Mesodermal cell (in vitro differentiated cells): ENCODE data around the gene HECW1.
"Not testable (repeated sequence)": the region's sequence is repeated elsewhere in the genome, so short reads cannot be mapped to it uniquely, and the experiment has no call there.

Experiments
- H3K27ac ChIP-seq: 2 replicates; pipeline ENCODE4 v1.7.0; 2013; ENCODE audit warnings: mild to moderate bottlenecking, low read depth, low read length, moderate library complexity; ENCODE audit not compliant: severe bottlenecking
- H3K36me3 ChIP-seq: 2 replicates; pipeline ENCODE4 v1.7.1; 2013; ENCODE audit warnings: mild to moderate bottlenecking, low read length, moderate library complexity; ENCODE audit not compliant: control insufficient read depth, insufficient read depth
- H3K4me1 ChIP-seq: one replicate; pipeline ENCODE4 v1.7.1; 2013; ENCODE audit warnings: mild to moderate bottlenecking, low read length; ENCODE audit not compliant: insufficient read depth, control insufficient read depth, poor library complexity, severe bottlenecking
- H3K4me3 ChIP-seq: 2 replicates; pipeline ENCODE4 v1.7.0; 2013; ENCODE audit warnings: low read length, control low read depth, mild to moderate bottlenecking; ENCODE audit not compliant: insufficient read depth, poor library complexity, severe bottlenecking; ENCODE audit errors: extremely low read depth
- H3K9me3 ChIP-seq: 2 replicates; pipeline ENCODE4 v1.7.1; 2013; ENCODE audit warnings: mild to moderate bottlenecking, low read length, moderate library complexity; ENCODE audit not compliant: control insufficient read depth
- WGBS, 2 experiments: methylation state at CpG; one replicate each; pipeline ENCODE4 v1.1.5; 2013; ENCODE audit warnings: missing lambda C conversion rate in 2 of 2; ENCODE audit not compliant: insufficient coverage in 2 of 2; 5-methylcytosine and 5-hydroxymethylcytosine counted together

HECW1 gene

DNA sequence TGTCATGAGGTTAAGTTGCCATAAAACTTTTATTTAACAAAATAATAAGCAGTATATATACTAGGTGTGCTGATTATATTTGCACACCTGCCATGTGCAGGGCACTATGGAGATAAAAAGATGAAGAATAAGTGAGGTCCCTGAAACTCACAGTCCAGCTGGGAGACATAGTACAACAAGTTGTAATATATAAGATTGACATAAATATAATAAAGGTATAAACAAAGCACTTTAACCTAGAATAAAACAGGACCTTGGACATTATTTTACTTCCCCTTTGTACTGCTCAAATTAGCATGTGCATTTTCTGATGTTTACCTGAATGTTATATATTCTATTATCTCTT is 476.7 kb downstream of the HECW1 start:
- no peaks in the 10 kb centered on the region for H3K9me3 ChIP-seq
- no peak overlapping the region for H3K27ac ChIP-seq
- H3K4me3 ChIP-seq = no peak overlapping the region
- peaks cover 2% of the 10 kb centered on the region for H3K4me1 ChIP-seq
- no peaks in the 10 kb centered on the region for H3K36me3 ChIP-seq

DNA sequence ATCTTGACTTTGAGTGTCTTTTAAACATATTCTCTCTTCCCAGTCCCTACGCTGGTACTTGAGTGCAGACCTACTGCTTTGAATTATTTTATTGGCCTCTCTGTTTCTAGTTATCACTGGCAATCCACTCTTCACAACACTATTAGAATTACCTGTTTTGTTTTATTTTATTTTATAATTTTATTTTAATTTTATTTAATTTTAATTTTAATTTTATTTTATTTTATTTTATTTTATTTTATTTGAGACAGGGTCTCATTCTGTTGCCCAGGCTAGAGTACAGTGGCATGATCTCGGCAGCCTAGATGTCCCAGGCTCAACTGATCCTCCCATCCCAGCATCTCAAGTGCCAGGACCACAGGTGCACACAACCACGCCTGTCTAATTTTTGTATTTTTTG is 477.3 kb downstream of the HECW1 start:
- no peak overlapping the region for H3K27ac ChIP-seq
- H3K4me1 ChIP-seq = peaks cover 2% of the 10 kb centered on the region
- 100% methylated on average over 3 of the region's 3 CpGs; no CpG with 5 or more reads in 1 of the 2 experiments for WGBS, 2 experiments
- no peaks in the 10 kb centered on the region for H3K9me3 ChIP-seq
- H3K36me3 ChIP-seq = no peaks in the 10 kb centered on the region
- H3K4me3 ChIP-seq = no peak overlapping the region

DNA sequence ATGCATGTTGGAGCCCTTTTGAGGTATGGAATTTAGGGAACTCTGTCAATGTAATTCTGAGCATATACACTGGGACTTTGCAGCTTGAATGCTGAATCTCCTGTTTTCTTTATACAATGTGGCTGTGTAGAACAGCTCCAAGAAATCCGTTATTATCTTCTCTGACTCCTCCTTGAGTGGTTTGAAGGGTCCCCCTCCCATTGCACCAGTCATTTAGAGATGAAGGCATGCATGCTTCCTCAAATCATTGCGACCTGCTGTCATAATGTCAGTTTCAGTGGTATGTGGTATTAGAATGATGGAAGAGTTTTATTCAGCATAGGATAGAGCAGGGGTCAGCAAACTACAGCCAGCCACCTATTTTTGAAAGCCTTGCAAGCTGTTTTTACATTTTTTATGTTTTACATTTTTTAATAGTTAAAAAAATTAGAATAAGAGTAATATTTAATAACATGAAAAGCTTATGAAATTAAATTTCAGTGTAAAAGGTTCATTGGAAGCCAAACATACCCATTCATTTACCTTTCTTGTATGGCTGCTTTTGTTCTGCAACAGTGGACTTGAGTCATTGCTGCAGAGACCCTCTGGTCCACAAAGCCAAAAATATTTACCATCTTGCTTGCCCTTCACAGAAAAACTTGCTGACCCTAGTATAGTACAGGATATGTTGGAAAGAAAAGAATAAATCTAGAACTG is 478.6 kb downstream of the HECW1 start:
- no peaks in the 10 kb centered on the region for H3K36me3 ChIP-seq
- no peak overlapping the region for H3K27ac ChIP-seq
- 86 to 92% methylated on average over 1 to 2 of the region's 2 CpGs for WGBS, 2 experiments
- H3K4me3 ChIP-seq = no peak overlapping the region
- H3K9me3 ChIP-seq = no peaks in the 10 kb centered on the region
- peaks cover 2% of the 10 kb centered on the region for H3K4me1 ChIP-seq

DNA sequence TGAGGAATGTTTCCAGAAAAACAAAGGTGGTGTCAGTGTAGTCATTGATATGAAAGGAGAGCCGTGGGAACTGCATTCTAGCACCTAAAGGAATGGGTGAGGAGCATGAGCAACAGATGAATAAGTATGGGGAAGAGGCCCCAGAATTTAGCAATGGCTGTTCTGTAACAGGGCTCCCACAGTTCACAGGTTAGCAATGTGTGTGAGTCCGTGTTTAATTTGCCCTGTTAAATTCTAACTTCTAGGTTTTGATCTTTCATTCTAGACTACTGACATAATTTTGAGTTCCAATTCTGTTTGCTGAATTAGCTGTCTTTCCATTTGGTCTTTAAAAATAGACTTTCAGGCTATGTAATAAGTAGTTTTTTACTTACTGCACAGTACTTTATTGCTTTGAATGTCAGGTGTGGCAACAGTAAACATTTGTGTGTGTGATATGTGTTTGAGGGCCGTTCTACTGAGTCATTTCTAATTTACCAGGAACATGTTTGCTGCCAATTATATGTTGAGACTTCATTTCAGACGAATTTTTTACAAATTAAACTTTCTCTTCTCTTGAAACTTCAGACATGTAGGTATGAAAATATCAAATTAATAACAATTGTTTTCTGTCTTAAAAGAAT is 479.2 kb downstream of the HECW1 start:
- Histone ChIP-seq H3K36me3 (peaks cover 4% of the 10 kb centered on the region), H3K9me3 (no peaks in the 10 kb centered on the region), H3K27ac (no peak overlapping the region), H3K4me3 (no peak overlapping the region), H3K4me1 (no peaks in the 10 kb centered on the region)
- WGBS, 2 experiments = 83 to 88% methylated on average over 1 to 2 of the region's 4 CpGs

DNA sequence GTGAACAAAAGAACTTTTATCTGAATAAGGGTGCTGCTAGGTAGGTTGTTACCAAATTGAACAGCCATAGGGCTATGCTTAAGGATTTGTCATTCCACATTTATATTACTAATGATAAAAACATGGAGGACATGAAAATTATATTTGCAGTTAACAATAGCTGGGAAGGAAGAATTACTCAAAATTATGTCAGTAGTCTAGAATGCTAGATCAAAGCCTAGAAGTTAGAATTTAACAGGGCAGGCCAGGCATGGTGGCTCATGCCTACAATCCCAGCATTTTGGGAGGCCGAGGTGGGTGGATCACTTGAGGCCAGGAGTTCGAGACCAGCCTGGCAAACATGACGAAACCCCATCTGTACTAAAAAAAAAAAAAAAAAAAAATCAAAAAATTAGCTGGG is 479.9 kb downstream of the HECW1 start:
- no peak overlapping the region for H3K27ac ChIP-seq
- H3K4me1 ChIP-seq = no peaks in the 10 kb centered on the region
- no peaks in the 10 kb centered on the region for H3K9me3 ChIP-seq
- peaks cover 10% of the 10 kb centered on the region for H3K36me3 ChIP-seq
- no peak overlapping the region for H3K4me3 ChIP-seq
- 100% methylated on average over 1 of the region's 3 CpGs; no CpG with 5 or more reads in 1 of the 2 experiments for WGBS, 2 experiments

DNA sequence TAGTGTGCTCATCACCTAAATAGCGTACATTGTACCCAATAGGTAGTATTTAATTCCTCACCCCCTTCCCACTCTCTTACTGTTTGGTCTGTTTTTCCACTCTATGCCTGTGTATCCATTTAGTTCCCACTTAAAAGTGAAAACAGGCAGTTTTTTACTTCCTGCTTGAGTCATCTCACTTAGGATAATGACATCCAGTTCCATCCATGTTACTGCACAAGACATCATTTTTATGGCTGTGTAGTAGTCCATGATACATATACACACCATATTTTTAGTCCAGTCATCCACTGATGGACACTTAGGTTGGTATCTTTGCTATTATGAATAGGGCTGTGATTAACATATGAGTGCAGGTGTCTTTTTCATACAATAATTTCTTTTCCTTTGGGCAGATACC is 480.6 kb downstream of the HECW1 start:
- H3K4me3 ChIP-seq = no peak overlapping the region
- H3K4me1 ChIP-seq = no peaks in the 10 kb centered on the region
- H3K9me3 ChIP-seq = no peaks in the 10 kb centered on the region
- H3K27ac ChIP-seq = no peak overlapping the region
- 100% methylated on average over 1 of the region's 1 CpG; no CpG with 5 or more reads in 1 of the 2 experiments for whole genome bisulfite sequencing, 2 experiments
- H3K36me3 ChIP-seq = peaks cover 17% of the 10 kb centered on the region

DNA sequence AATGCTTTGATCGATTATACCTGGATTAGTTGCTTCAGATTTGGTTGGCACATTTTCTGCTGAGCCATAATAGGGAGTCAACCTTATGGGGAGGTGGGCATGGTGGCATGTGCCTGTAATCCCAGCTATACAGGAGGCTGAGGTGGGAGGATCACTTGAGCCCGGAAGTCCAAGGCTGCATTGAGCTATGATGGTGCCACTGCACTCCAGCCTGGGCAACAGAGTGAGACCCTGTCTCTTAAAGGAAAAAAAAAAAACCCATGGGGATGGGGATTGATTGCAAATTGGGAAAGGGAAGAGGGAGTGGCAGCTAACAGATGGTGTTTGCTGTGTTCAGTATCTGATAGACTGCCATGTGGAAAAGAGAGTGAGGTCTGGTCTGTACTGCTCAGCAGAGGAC is 481.6 kb downstream of the HECW1 start:
- whole genome bisulfite sequencing, 2 experiments = 90 to 91% methylated on average over 2 of the region's 2 CpGs
- Histone ChIP-seq H3K4me1 (no peaks in the 10 kb centered on the region), H3K4me3 (no peak overlapping the region), H3K27ac (no peak overlapping the region), H3K9me3 (no peaks in the 10 kb centered on the region), H3K36me3 (peaks cover 25% of the 10 kb centered on the region)

DNA sequence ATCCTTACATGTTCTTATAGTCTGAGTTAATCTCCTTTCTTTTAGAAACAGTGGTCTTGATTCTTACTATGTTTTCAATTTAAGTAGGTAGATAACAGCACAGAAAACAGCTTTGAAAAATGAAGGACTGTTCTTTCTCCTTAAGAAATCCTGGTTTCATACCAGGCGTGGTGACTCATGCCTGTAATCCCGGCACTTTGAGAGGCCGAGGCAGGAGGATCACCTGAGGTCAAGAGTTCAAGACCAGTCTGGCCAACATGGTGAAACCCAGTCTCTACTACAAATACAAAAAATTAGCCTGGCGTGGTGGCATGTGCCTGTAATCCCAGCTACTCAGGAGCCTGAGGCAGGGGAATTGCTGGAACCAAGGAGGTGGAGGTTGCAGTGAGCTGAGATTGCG is 484.0 kb downstream of the HECW1 start:
- peaks cover 39% of the 10 kb centered on the region for H3K36me3 ChIP-seq
- not testable (repeated sequence) for H3K4me3 ChIP-seq, H3K9me3 ChIP-seq, H3K27ac ChIP-seq, H3K4me1 ChIP-seq
- WGBS, 2 experiments = 85 to 86% methylated on average over 3 of the region's 5 CpGs

DNA sequence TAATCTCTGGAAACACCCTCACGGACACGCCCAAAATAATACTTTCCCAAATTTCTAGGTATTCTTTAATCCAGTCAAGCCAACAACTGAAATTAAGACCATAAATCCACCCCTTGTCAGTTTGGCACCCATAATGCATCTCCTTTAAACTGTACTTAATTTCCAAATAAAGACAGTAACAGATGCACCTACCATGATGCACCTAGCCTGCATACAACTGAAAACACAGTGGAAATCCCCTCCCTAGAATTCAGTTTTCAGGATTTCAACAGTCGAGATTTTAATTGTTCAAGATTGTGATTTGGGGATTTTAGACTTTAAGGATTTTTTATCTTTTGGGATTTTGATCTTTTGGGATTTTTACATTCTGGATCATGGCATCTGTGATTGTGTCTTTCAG is 487.6 kb downstream of the HECW1 start:
- Histone ChIP-seq H3K27ac (no peak overlapping the region), H3K9me3 (peaks cover 6% of the 10 kb centered on the region), H3K4me3 (no peak overlapping the region), H3K36me3 (peaks cover 67% of the 10 kb centered on the region), H3K4me1 (no peaks in the 10 kb centered on the region)
- 81 to 89% methylated on average over 2 of the region's 3 CpGs for WGBS, 2 experiments

DNA sequence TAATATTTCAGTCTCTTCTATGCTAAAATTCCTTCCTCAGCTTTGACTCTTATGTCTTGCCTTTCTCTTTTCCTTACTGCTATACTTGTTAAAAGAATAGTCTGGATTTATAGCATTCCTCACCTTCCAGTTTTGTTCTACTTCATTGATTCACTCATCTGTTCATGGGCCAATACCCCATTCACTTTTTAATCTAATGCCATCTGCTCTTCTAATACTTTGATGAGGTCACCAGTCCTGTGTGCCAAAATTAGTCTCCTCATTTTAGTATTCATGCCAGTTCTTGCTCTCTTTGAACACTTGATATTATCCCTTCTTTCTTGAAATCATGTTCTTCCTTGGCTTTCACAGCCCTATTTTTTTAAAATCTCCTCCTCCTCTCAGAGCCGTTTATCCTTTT is 489.8 kb downstream of the HECW1 start:
- Histone ChIP-seq H3K4me3 (no peak overlapping the region), H3K4me1 (no peaks in the 10 kb centered on the region), H3K9me3 (peaks cover 6% of the 10 kb centered on the region), H3K36me3 (peaks cover 61% of the 10 kb centered on the region), H3K27ac (no peak overlapping the region)
- 71 to 100% methylated on average over 1 of the region's 1 CpG for WGBS, 2 experiments

DNA sequence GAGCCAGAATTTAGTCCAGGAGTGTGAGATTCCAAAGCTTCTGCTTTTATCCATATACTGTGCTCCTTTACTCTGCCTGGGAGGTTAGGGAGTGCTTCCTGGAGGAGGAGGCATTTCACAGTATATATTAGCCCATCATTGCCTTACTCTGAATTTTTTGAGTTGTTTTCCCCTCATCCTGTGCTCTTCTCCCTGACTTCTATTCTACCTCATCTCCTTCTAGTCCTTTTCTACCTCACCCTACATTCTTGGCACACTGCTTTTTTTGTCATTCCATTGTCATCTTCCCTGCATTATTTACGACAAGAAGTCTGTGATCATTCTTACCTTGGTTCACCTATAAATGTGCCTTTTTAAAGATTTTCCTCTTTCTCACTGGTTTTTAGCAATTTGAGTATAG is 491.8 kb downstream of the HECW1 start:
- WGBS, 2 experiments = 80 to 100% methylated on average over 1 of the region's 1 CpG
- H3K27ac ChIP-seq = no peak overlapping the region
- no peaks in the 10 kb centered on the region for H3K4me1 ChIP-seq
- peaks cover 60% of the 10 kb centered on the region for H3K36me3 ChIP-seq
- H3K4me3 ChIP-seq = no peak overlapping the region
- H3K9me3 ChIP-seq = peaks cover 6% of the 10 kb centered on the region
